WTC11 (cell line): Measurements from ENCODE around the gene CPPED1. TPM values are rescaled to one million over a fixed set of nuclear protein-coding genes. Genes with fewer than 3 reads are reported as not detected.

Experiments
- ATAC-seq: fragments of 200-7000 bp; cut with Tn5 transposase; 2 replicates; pipeline ENCODE4 v1.10.0; 2021; ENCODE audit warnings: mild to moderate bottlenecking, moderate library complexity
- CTCF ChIA-PET: fragments of 300-600 bp; sonication (Branson Sonifier 250); formaldehyde crosslinking; loops from one replicate; lab custom pipeline; 2021; ENCODE audit warnings: antibody characterized with exemption; lab: Charles Lee
- POLR2A ChIA-PET: fragments of 350-600 bp; sonication (Branson Sonifier 250); formaldehyde crosslinking; loops from one replicate; lab custom pipeline; 2021; ENCODE audit warnings: antibody characterized with exemption; lab: Charles Lee
- DNase-seq: peaks from one replicate; pipeline ENCODE4 v3.0.0; 2021; ENCODE audit warnings: low spot score
- H3K27ac Mint-ChIP-seq: 2 replicates; pipeline ENCODE4 v1.8.0; 2021; ENCODE audit warnings: mixed read lengths
- H3K27me3 Mint-ChIP-seq: 2 replicates; pipeline ENCODE4 v1.8.0; 2021; ENCODE audit warnings: low read depth, mild to moderate bottlenecking, moderate library complexity, mixed read lengths
- H3K36me3 Mint-ChIP-seq: 2 replicates; pipeline ENCODE4 v1.8.0; 2021; ENCODE audit warnings: mixed read lengths
- H3K4me1 Mint-ChIP-seq: 2 replicates; pipeline ENCODE4 v1.8.0; 2022; ENCODE audit warnings: mixed read lengths
- H3K4me3 Mint-ChIP-seq: 2 replicates; pipeline ENCODE4 v1.8.0; 2021; ENCODE audit warnings: mild to moderate bottlenecking, moderate library complexity, mixed read lengths
- H3K9me3 Mint-ChIP-seq: 2 replicates; pipeline ENCODE4 v1.8.0; 2021; ENCODE audit warnings: mixed read lengths
- ARID4B ChIP-seq: sonication (generic); formaldehyde crosslinking; IDR thresholded peaks from 2 replicates; pipeline ENCODE4 v1.8.0; 2023; ENCODE audit warnings: missing genetic modification reagents, mild to moderate bottlenecking, borderline replicate concordance
- E2F4 ChIP-seq: sonication (generic); formaldehyde crosslinking; IDR thresholded peaks from 2 replicates; pipeline ENCODE4 v1.8.1; 2022; ENCODE audit warnings: low read depth, mild to moderate bottlenecking, moderate library complexity, missing genetic modification reagents, borderline replicate concordance
- GABPB1 ChIP-seq: sonication (generic); formaldehyde crosslinking; IDR thresholded peaks from 2 replicates; pipeline ENCODE4 v1.8.1; 2023; ENCODE audit warnings: mild to moderate bottlenecking, missing genetic modification reagents
- GTF2I ChIP-seq: fragments of 250-450 bp; sonication (Bioruptor Pico); conservative IDR thresholded peaks from 2 replicates; pipeline ENCODE4 v1.4.0; 2021; ENCODE audit warnings: mild to moderate bottlenecking
- HMGXB4 ChIP-seq: sonication (generic); formaldehyde crosslinking; IDR thresholded peaks from 2 replicates; pipeline ENCODE4 v1.8.1; 2023; ENCODE audit warnings: mild to moderate bottlenecking, moderate library complexity, missing genetic modification reagents
- MXD4 ChIP-seq: fragments of 250-450 bp; sonication (Bioruptor Pico); IDR thresholded peaks from 2 replicates; pipeline ENCODE4 v1.8.0; 2021; ENCODE audit warnings: mild to moderate bottlenecking, moderate library complexity, borderline replicate concordance
- NR2C2 ChIP-seq: sonication (generic); formaldehyde crosslinking; IDR thresholded peaks from 2 replicates; pipeline ENCODE4 v1.8.0; 2022; ENCODE audit warnings: mild to moderate bottlenecking, missing genetic modification reagents
- NR3C1 ChIP-seq: sonication (generic); formaldehyde crosslinking; conservative IDR thresholded peaks from 2 replicates; pipeline ENCODE4 v1.8.1; 2023; ENCODE audit warnings: low read depth, mild to moderate bottlenecking, missing genetic modification reagents
- SMAD3 ChIP-seq: sonication (generic); formaldehyde crosslinking; IDR thresholded peaks from 2 replicates; pipeline ENCODE4 v1.8.0; 2022; ENCODE audit warnings: missing genetic modification reagents, mild to moderate bottlenecking, borderline replicate concordance
- SP1 ChIP-seq: sonication (generic); formaldehyde crosslinking; conservative IDR thresholded peaks from 2 replicates; pipeline ENCODE4 v1.8.1; 2022; ENCODE audit warnings: missing genetic modification reagents
- ZNF219 ChIP-seq: sonication (generic); formaldehyde crosslinking; IDR thresholded peaks from 2 replicates; pipeline ENCODE4 v1.8.0; 2023; ENCODE audit warnings: missing genetic modification reagents, mild to moderate bottlenecking, borderline replicate concordance
- total RNA-seq: library from RNA; stranded (reverse); gene quantifications from 3 replicates; pipeline ENCODE4 v1.2.3, GENCODE V29; 2021
- TF ChIP-seq, protein P1 (sequence below): fragments of 250-450 bp; sonication (Bioruptor Pico); IDR thresholded peaks from 2 replicates; pipeline ENCODE4 v2.1.2; 2022; ENCODE audit warnings: mild to moderate bottlenecking, moderate library complexity
- TF ChIP-seq, protein P2 (sequence below): sonication (generic); formaldehyde crosslinking; IDR thresholded peaks from 2 replicates; pipeline ENCODE4 v1.8.1; 2022; ENCODE audit warnings: missing genetic modification reagents, borderline replicate concordance
- TF ChIP-seq, protein P3 (sequence below): sonication (generic); formaldehyde crosslinking; IDR thresholded peaks from 2 replicates; pipeline ENCODE4 v1.8.1; 2023; ENCODE audit warnings: mild to moderate bottlenecking, missing genetic modification reagents, borderline replicate concordance
- TF ChIP-seq, protein P4 (sequence below): sonication (generic); formaldehyde crosslinking; IDR thresholded peaks from 2 replicates; pipeline ENCODE4 v1.8.1; 2022; ENCODE audit warnings: mild to moderate bottlenecking, missing genetic modification reagents, moderate library complexity, borderline replicate concordance
- TF ChIP-seq, protein P5 (sequence below): sonication (generic); formaldehyde crosslinking; IDR thresholded peaks from 2 replicates; pipeline ENCODE4 v1.8.1; 2022; ENCODE audit warnings: mild to moderate bottlenecking, moderate library complexity, missing genetic modification reagents

CPPED1 gene
- total RNA-seq, 1 experiment from 2014 or later: 8.8 TPM

DNA sequence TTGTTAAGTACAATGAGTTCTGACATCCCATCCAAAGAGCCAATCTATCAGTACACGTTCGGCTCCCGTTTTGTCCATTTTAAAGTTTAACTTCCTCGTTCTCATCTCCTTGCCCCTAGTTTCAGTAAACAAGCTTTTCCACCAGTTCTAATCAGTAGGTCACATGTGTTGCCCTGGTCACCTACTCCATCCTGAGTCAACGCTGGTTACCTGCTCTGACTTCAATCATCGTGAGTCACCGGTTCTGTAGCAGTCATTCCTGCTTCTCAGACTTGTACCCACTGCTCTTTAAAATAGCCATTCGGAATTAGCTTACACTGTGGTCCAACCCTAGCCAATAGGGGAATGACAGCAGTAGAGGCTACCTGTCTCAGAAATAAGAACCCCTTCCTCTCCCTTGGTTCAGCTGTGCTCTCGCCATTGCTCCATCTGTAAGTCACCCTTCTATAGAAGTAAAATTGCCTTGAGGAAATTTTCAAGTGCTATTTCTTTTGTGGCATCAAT lies 191.0 kb downstream of the CPPED1 start:
- TF ChIP-seq, protein P1, sequence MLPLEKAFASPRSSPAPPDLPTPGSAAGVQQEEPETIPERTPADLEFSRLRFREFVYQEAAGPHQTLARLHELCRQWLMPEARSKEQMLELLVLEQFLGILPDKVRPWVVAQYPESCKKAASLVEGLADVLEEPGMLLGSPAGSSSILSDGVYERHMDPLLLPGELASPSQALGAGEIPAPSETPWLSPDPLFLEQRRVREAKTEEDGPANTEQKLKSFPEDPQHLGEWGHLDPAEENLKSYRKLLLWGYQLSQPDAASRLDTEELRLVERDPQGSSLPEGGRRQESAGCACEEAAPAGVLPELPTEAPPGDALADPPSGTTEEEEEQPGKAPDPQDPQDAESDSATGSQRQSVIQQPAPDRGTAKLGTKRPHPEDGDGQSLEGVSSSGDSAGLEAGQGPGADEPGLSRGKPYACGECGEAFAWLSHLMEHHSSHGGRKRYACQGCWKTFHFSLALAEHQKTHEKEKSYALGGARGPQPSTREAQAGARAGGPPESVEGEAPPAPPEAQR (CRISPR knock-in tag): no peak
- TF ChIP-seq GABPB1 (CRISPR knock-in tag) (peak; percentile 54), SP1 (no peak)
- TF ChIP-seq, protein P2, sequence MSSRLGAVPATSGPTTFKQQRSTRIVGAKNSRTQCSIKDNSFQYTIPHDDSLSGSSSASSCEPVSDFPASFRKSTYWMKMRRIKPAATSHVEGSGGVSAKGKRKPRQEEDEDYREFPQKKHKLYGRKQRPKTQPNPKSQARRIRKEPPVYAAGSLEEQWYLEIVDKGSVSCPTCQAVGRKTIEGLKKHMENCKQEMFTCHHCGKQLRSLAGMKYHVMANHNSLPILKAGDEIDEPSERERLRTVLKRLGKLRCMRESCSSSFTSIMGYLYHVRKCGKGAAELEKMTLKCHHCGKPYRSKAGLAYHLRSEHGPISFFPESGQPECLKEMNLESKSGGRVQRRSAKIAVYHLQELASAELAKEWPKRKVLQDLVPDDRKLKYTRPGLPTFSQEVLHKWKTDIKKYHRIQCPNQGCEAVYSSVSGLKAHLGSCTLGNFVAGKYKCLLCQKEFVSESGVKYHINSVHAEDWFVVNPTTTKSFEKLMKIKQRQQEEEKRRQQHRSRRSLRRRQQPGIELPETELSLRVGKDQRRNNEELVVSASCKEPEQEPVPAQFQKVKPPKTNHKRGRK (CRISPR knock-in tag): no peak
- TF ChIP-seq, protein P3, sequence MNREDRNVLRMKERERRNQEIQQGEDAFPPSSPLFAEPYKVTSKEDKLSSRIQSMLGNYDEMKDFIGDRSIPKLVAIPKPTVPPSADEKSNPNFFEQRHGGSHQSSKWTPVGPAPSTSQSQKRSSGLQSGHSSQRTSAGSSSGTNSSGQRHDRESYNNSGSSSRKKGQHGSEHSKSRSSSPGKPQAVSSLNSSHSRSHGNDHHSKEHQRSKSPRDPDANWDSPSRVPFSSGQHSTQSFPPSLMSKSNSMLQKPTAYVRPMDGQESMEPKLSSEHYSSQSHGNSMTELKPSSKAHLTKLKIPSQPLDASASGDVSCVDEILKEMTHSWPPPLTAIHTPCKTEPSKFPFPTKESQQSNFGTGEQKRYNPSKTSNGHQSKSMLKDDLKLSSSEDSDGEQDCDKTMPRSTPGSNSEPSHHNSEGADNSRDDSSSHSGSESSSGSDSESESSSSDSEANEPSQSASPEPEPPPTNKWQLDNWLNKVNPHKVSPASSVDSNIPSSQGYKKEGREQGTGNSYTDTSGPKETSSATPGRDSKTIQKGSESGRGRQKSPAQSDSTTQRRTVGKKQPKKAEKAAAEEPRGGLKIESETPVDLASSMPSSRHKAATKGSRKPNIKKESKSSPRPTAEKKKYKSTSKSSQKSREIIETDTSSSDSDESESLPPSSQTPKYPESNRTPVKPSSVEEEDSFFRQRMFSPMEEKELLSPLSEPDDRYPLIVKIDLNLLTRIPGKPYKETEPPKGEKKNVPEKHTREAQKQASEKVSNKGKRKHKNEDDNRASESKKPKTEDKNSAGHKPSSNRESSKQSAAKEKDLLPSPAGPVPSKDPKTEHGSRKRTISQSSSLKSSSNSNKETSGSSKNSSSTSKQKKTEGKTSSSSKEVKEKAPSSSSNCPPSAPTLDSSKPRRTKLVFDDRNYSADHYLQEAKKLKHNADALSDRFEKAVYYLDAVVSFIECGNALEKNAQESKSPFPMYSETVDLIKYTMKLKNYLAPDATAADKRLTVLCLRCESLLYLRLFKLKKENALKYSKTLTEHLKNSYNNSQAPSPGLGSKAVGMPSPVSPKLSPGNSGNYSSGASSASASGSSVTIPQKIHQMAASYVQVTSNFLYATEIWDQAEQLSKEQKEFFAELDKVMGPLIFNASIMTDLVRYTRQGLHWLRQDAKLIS (CRISPR knock-in tag): no peak
- TF ChIP-seq, all 79 proteins: peak for 1
- POLR2A ChIA-PET: no interaction called here
- no peak overlapping the region for H3K27ac Mint-ChIP-seq

GRCh38 chr16:12611916-12612597 lies 191.6 kb downstream of the CPPED1 start:
- ATAC-seq (no peak), DNase-seq (no peak)
- peaks cover 29% of the 10 kb centered on the region for H3K4me1 Mint-ChIP-seq
- H3K27me3 Mint-ChIP-seq: peaks cover 4% of the 10 kb centered on the region; the same call in 1 of the 2 replicates
- no peaks in the 10 kb centered on the region for H3K36me3 Mint-ChIP-seq
- H3K9me3 Mint-ChIP-seq: peaks cover 10% of the 10 kb centered on the region; the same call in 1 of the 2 replicates
- CTCF ChIA-PET: no interaction called here
- no peak overlapping the region for H3K4me3 Mint-ChIP-seq
- POLR2A ChIA-PET: no interaction called here
- H3K27ac Mint-ChIP-seq: no peak overlapping the region
- no peak for TF ChIP-seq MXD4 (CRISPR knock-in tag)
- TF ChIP-seq NR2C2 (CRISPR knock-in tag): no peak
- TF ChIP-seq HMGXB4 (CRISPR knock-in tag): no peak
- TF ChIP-seq ARID4B (CRISPR knock-in tag): no peak
- no peak for TF ChIP-seq GTF2I (CRISPR knock-in tag)
- TF ChIP-seq NR3C1: no peak
- no peak for TF ChIP-seq E2F4 (CRISPR knock-in tag)
- TF ChIP-seq, protein P4, sequence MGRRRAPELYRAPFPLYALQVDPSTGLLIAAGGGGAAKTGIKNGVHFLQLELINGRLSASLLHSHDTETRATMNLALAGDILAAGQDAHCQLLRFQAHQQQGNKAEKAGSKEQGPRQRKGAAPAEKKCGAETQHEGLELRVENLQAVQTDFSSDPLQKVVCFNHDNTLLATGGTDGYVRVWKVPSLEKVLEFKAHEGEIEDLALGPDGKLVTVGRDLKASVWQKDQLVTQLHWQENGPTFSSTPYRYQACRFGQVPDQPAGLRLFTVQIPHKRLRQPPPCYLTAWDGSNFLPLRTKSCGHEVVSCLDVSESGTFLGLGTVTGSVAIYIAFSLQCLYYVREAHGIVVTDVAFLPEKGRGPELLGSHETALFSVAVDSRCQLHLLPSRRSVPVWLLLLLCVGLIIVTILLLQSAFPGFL (CRISPR knock-in tag): no peak
- no peak for TF ChIP-seq ZNF219 (CRISPR knock-in tag)
- TF ChIP-seq SMAD3 (CRISPR knock-in tag): no peak
- TF ChIP-seq, protein P5, sequence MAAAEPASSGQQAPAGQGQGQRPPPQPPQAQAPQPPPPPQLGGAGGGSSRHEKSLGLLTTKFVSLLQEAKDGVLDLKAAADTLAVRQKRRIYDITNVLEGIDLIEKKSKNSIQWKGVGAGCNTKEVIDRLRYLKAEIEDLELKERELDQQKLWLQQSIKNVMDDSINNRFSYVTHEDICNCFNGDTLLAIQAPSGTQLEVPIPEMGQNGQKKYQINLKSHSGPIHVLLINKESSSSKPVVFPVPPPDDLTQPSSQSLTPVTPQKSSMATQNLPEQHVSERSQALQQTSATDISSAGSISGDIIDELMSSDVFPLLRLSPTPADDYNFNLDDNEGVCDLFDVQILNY (CRISPR knock-in tag): no peak

More for the DNA sequence above, 191.0 kb downstream of the CPPED1 start:
- Mint-ChIP-seq H3K9me3 (0 out of 2 replicates have a peak, but pooled peaks cover 10% of the 10 kb centered on the region), H3K36me3 (no peaks in the 10 kb centered on the region), H3K27me3 (peaks cover 4% of the 10 kb centered on the region; the same call in 1 of the 2 replicates), H3K4me3 (no peak overlapping the region), H3K4me1 (peaks cover 29% of the 10 kb centered on the region)
- no peak for DNase-seq
- no peak for ATAC-seq
- CTCF ChIA-PET: no interaction called here
